Pulmonary artery endothelial cell (primary cell): ENCODE measurements around the gene LATS2. TPM values are rescaled to one million over a fixed set of nuclear protein-coding genes. Genes with fewer than 3 reads are reported as not detected.

ENCODE experiments used
- DNase-seq: peaks from one replicate; pipeline ENCODE4 v3.0.0-alpha.2; 2011; ENCODE audit warnings: low read depth, low spot score
- total RNA-seq: library from RNA; depleted of rRNA; stranded (reverse); fragments of >200 nt; gene quantifications from 2 replicates; pipeline ENCODE4 v1.2.3, GENCODE V29; 2014

The LATS2 gene
- total RNA-seq, 1 donor from 2014 or later = 32.6 TPM

DNA sequence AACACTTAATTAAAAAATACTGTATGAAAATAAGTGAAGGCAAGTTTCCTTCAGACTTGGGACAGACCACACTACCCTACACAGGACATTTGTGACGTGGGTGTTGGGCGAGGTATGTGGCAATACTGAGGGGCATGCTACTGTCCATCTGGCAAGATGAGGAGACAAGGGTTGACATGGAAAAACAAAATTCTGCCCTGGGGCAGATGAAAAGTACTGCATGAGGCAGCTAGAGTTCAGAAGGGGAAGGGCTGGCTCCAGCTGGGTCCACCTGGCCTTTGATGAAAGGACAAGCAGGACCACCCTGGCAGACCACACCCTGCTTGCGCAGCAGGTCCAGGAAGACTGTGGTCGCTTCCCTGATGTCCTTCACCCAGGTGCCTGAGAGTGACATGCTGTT is 43.2 kb downstream of the LATS2 start:
- no peak for DNase-seq

DNA sequence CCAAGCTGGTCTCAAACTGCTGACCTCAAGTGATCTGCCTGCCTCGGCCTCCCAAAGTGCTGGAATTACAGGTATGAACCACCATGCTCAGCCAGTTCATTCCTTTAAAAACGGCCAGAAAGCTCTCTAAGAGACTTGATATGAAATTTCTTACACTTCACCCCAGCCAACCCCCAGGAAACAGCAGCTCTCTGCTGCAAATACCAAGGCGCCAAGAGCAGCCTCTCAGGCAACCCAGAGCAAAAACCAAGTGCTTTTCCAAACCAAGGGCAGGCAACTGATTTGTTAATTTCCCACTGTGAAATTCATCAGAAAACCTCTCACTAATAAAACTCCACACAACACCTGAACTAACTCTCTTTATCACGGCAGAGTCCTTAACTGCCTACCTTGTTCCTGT is 44.9 kb downstream of the LATS2 start:
- DNase-seq = no peak

DNA sequence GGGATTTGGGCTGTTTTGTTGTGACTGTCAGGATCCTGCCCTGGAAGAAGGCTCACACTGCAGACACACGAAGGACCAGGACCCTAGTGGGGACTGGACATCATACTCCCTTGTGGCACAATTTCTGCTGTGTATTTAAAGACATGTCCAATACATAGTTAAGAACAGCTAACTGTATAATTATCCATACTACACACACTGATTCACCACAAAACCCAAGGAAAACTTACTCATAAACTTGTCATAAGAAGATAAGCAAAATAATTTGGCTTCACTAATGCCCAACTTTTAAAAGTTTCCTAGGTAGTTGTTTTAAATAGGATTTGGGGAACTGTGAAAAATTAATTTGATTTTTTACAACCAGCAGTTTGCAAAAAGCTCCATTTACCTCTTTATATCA is 46.1 kb downstream of the LATS2 start:
- DNase-seq = no peak

DNA sequence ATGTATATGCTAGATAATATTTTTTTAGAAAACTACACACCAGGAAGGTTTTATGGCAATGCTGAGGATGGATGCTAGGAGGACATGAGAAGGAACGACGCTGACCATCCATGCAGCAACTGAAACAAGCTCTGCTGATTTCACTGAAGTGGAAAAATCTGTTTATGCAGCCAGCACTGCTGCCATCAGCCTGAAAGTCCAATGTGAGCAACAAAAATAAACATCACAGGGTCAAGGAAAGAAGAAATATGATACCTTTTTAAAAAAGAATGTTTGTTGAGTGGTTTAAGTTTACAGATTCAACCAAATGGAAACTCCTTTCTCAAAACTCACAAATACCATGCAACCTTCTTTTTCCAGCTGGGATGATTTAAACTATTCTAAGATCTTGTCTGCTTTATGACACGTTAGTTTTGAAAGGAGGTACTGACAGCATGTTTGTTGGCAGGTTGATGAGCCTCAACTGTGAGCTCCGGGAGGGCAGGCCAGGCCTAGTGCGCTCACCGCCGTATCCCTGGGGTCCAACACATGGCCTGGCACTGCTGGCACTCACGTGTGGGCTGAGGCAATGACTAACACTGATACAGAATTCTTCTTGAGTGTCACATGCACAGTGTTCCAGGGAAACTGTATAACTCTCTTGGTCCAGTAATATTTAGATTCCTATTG is 46.8 kb downstream of the LATS2 start:
- DNase-seq = no peak

DNA sequence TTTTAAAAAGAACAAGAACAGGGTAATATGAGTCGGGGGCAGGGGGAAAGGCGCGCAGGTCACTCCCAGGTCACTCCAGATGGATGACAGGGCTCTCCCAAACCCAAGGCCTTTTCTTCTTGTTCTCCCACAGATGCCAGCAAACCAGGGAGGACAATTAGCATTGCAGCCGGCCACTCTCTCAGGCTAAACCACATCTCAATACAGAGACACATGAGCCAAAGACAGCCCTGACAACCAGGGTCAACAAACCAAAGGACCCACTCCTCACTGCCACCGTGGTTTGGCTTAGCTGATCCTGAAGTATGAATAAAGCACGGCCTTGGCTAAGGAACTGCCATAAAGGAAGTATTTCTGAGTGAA is 47.3 kb downstream of the LATS2 start:
- no peak for DNase-seq

DNA sequence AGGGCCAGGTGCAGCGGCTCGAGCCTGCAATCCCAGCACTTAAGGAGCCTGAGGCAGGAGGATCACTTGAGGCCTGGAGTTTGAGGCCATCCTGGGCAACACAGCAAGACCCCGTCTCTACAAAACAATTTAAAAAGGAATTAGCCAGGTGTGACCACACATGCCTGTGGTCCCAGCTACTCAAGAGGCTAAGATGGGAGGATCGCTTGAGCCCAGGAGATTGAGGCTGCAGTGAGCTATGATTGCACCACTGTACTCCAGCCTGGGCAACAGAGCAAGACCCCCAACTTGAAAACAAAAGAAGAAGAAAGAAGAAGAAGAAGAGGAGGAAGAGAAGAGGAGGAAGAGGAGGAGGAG is 47.7 kb downstream of the LATS2 start:
- DNase-seq = no peak

DNA sequence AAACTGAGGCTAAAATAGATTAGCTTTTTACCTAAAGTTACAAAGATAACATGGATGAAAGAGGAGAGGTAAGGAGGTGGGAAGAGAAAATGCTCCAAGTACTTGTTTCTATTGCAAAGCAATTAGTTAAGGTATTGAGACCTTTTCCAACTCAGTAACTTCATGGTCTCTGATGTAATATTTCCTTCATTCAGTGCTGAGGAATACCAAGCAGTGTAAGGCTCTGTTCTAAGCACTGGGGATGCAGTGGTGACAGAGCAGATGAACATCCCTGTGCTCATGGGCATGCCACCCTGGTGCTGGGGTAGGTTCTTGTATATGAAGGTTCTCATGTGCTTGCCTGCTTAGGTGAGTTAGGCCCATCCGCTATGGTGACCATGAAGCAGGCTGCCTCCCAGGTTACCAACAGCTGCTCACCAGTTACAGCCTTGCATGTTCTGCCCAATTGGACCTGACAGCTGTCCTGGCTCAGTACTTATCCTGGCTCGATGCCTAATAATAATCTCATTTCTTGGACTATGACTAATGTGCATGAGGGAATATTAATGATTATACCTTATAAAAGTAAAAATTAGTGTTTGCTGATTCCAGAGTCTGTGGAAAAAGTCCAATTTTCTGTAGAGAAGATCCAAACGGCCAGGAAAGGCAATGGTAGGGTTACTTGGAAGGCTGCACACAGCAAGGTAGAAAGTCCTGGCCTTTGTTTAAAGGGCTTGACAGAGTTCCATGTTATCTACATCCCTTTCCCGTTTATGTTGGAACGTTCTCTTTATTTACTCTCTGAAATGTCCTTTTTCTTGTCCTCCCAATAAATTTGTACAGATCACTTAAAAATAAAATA is 48.3 kb downstream of the LATS2 start:
- DNase-seq = no peak

DNA sequence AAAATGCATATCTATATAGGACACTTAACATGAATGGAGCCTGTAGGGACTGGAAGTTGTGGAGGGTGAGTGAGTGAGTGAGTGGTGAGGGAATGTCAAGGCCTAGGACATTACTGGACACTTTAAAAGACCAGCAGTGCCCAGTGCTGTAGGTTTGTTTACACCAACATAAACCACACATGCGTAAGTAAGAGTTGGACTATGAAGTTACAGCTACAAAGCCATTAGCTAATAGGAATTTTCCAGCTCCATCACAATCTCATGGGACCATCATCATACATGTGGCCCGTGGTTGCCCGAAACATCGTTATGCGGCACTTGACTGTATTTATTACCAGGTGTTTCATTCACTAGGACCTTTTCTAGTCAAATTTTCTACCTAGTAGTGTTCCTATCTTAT is 49.2 kb downstream of the LATS2 start:
- no peak for DNase-seq

DNA sequence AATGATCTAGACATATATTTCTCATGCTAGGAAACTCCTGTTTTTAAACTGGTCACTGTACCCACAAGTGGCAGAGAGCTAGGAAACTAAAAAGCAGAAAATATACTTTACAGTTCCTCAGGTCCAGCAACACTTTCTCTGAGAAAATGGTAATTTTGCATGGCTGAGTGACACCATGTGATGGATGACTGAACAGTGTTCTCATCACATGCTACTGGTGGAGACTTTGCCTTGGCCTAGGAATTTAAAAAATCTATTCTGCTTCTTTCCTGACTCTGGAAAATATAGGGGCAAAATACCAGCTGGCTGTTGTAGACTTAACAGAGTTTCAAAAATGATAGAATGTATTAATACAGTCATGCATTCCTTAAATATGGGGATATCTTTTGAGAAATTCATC is 50.0 kb downstream of the LATS2 start:
- no peak for DNase-seq

DNA sequence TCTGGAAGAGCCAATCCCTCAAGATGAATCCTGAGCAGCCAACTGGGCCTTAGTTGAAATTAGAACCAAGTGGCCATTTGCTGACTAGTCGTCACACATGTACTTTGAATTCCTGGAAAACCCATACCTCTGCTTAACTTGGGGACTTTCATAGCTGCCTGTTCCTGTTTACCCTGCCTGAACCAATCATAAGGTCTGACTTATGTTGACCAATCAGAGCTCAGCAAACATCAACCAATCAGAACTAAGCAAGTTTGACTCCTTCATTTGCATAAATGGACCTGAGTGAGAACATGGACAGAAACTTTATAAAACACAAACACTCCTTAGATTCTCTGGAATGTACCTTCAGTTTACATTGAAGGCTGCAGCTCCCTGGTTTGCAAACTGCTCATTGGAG is 50.8 kb downstream of the LATS2 start:
- DNase-seq = no peak

DNA sequence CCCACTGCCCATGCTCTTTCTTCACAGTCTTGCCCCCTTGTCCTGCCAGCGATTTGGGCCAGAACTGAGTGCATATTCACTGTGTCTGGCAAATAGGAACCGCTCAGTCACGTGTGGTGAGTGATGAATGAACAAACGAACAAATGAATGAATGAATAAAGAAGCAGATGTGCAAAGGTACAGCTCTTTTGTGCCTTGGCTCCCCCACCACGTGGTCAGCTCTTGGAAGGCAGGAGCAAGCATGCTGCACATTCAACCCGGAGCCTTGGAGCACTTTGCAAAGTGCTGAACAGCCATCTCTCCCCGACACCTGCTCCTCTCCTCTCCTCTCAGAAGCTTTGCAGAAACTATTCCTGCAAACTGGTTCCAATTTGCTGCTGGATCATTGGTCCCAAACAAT is 52.4 kb downstream of the LATS2 start:
- no peak for DNase-seq

DNA sequence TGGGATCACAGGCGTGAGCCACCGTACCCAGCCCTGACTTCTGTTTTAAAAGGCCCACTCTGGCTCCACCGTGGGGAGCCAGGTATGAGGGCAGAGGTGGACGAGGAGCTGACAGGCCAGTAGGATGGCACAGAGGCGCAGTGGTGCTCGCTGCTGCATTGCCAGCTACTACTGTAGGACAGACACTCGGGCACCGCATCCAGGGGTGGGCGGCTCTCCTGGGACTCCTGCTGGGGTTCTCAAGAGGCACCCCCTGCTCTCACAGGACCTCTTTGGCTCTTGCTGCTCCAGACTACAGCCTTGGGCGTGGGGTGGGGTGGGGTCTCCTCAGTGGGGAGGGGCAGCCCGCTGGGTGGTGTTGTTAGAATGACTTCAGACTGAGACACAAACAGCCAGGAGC is 53.4 kb downstream of the LATS2 start:
- DNase-seq = no peak

DNA sequence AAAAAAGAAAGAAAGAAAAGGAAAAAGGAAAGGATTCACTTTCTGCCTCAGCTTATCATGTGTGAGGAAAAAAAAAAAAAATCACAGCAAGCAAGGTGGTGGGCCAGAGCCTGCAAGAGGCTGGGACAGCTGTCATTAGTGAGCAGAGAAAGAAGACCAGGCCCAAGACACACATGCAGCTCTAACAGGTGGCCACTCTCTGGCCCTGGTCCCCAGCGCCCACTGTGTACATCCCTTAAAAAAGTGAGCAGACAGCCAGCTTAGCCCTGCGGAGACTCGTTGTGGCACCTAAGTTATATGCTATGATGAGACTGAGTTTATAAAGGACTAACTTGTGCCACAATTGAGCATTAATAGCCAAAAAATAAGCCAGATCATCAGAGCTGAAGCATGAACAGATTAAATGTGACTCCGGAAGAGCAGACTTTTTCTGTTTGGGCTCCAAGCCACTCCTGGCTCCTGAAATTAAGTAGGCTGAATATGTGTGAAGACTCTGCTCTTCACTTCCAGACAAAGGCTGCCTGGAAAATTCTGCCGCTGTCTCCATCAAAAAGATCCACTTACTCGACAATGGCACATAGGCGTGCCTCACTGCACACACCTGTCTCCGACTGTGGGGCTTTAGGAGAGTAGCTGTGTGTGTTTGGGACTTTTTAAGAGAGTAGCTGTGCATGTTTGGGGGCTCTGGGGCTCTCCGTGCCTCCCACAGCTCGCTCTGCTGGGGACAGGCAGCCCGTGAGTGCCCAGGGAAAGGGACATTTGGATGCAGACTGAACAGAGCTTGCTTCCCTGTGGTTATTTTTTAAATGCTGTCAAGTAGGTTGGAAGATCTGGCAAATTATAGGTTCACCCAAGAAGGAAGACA is 55.0 kb downstream of the LATS2 start:
- DNase-seq = no peak

DNA sequence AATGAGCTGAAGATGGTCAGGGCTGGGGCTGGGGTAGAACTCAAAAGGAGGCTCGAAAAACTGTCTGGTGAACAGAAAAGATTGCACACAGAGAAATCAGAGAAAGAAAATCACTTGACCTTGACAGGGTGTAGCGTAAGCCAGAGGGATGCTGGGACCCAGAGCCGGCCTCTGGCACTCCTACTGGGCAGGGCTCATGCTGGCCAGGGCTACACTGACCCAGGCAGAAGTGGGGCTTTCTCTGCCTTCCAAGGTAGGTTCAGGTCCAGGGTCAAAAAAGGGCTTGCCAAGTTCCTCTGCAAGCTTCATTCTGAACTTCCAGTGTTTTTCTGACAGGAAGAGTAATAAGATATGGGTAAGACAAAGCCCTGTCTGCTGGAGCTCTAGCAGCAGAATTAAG is 56.2 kb downstream of the LATS2 start:
- DNase-seq = no peak

DNA sequence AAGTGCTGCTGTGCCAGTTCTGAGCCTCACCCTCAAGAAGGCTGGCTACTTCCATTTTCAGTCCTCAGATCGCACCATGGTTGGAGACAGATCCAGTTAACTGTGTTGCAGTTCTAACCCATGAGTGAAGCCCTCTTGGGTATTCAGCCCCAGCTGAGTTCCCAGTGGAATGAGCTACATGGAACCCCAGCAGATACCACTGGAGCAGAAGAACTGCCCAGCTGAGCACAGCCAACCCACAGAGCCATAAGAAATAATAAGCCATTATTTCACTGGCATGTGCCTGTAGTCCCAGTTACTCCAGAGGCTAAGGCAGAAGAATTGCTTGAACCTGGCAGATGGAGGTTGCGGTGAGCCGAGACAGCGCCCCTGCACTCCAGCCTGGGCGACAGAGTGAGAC is 59.9 kb downstream of the LATS2 start:
- DNase-seq = no peak

DNA sequence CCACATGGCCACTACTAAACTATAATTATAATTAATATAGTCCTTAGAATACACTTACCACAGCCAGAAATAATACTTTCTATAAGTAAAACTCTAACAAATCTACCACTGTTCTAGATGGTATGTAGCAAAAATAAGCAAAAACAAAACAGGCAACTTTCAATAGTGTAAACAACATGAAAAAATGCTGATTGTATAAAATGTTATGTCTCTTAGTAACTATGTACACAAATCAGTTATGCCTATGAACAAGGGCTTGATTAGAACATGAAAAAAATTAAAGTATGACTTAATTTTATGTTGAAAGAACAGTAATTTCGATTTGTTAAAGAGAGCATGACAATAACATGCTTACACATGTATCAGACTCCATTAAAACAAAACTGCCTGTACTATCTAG is 60.7 kb downstream of the LATS2 start:
- DNase-seq = no peak

DNA sequence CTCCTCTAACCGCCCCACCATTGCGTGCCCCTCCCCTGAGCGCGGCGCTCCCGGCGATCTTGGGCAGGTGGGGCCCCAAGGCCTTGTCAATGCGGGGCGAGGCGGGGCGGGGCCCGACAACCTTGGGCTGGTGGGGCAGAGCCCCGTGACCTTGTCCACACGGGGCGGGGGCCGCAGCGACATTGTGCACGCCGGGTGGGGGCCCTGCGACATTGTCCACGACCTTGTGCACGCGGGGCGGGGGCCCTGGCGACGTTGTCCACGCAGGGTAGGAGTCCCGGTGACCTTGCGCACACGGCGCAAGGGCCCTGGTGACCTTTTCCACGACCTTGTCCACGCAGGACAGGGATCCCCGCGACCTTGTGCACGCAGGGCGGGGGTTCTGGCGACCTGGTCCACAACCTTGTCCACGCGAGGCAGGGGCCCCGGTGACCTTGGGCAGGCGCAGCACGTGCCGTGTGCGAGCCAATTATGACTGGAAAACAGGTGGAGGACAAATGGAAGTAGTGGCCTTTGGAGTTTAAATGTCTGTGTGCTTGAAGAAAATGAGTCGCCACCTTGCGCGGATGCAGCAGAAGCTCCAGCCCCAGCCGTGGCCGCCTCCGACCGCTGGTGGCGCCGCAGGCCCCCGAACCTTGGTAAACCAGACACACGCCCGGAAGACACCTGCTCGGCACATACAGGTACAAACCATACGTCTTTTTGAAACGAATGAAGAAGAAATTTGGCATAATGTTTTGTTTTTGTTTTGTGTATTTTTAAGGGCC is 62.6 kb downstream of the LATS2 start:
- no peak for DNase-seq

DNA sequence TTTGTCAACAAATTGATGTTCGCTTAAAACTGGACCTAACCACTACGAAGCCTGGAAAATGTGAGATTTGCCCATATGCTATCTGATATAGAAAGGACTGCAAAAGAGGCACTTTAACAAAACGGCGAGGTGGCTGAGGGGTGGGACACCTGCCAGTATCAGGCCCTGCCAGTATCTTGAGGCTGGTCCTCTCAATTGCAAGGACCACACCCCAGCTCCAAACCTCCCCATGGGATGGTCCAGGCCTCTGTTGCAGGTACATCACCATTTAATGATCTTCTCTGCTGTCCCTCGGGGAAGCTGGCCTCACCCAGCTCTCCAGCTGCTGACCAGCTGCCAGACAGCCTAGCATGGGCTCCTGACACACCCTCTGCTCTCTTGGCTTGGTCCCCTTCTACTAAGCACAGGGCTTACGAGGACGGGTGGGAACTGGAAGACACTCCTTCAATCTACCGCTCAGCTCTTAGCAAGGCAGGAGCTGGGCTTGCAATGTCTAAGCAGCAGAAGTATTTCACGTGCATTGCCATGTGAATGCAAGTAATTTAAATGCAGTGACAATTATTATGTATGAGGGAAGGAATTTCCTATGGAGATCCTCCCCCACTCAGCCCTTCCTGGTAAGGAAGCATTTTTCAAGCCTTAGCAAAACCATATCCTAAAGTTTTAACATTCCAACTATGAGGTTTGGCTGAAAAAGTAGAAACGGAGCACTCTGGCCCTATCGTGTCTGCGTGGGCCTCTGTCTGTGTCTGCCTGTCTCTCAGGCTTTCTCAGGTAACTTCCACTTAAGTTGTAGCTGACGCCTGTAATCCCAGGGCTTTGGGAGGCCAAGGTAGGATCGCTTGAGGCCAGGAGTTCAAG is 63.9 kb downstream of the LATS2 start:
- peak; percentile 27 for DNase-seq

DNA sequence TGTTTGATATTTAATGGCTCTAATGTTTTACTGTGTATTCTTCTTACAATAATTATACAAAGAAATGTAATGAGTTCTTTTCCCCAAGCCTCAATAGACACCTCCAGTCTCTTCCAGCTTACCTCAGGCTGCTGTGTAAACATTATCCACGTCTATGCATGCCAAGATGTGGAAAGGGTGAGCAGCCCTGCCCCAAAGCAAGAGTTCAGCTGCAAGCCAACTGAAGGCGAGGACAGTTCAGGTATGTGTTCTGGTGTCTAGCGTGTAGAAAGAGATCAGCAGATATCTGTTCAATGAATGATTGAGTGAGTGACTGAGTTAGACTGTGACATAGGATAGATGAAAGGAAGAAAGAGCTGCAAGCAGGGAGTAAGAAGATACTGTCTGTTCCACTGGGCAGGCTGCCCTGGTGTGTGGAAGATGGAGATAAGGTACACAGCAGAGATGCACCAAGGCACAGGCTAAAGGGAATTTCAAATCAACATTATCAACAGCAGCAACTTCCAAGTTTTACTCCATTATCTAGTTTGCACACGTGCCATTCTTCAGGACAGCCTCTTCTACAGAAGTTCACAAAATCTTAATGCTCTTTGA is 66.0 kb downstream of the LATS2 start:
- DNase-seq = no peak

DNA sequence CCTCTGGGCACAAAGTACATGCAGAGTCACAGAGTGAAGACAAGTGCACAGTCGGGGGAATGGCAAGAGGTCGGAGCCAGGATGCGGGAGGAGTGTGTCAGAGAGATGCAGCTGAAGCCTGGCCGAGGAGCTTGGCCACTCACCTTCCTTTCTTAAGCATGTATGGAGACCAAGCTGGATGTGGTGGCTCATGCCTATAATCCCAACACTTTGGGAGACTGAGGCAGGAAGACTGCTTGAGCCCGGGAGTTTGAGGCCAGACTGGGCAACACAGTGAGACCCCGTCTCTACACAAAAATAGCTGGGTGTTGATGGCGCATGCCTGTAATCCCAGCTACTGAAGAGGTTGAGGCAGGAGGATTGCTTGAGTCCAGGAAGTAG is 67.0 kb downstream of the LATS2 start:
- no peak for DNase-seq
